Esophagus (tissue), 2 donors: ENCODE measurements around the gene RHPN2. TPM values are rescaled to one million over a fixed set of nuclear protein-coding genes. Genes with fewer than 3 reads are reported as not detected.
"Not testable (repeated sequence)": the region's sequence is repeated elsewhere in the genome, so short reads cannot be mapped to it uniquely, and the experiment has no call there.

Experiments used
- H3K27ac ChIP-seq, 2 donors: one replicate each; pipeline ENCODE4 v1.5.1; 2013; ENCODE audit warnings: low read depth in 2 of 2, mild to moderate bottlenecking in 2 of 2, inconsistent platforms in 1 of 2, low read length in 1 of 2, moderate library complexity in 1 of 2
- H3K27me3 ChIP-seq, 2 donors: one replicate each; pipeline ENCODE4 v1.6.1; 2013; ENCODE audit warnings: low read length in 2 of 2, control low read depth in 1 of 2, mild to moderate bottlenecking in 1 of 2; ENCODE audit not compliant: insufficient read depth in 2 of 2, control insufficient read depth in 1 of 2
- H3K36me3 ChIP-seq, 2 donors: one replicate each; pipeline ENCODE4 v1.6.1; 2013; ENCODE audit warnings: low read length in 1 of 2; ENCODE audit not compliant: control insufficient read depth in 2 of 2, insufficient read depth in 2 of 2
- H3K4me1 ChIP-seq, 2 donors: one replicate each; pipeline ENCODE4 v1.6.1; 2013; ENCODE audit warnings: low read length in 1 of 2; ENCODE audit not compliant: control insufficient read depth in 2 of 2, insufficient read depth in 2 of 2
- H3K4me3 ChIP-seq, 2 donors: one replicate each; pipeline ENCODE4 v1.5.1; 2013; ENCODE audit warnings: low read length in 2 of 2, mild to moderate bottlenecking in 2 of 2, low read depth in 1 of 2, moderate library complexity in 1 of 2
- H3K9me3 ChIP-seq, 2 donors: one replicate each; pipeline ENCODE4 v1.6.1; 2013; ENCODE audit warnings: mild to moderate bottlenecking in 2 of 2, low read depth in 1 of 2, low read length in 1 of 2, moderate library complexity in 1 of 2; ENCODE audit not compliant: control insufficient read depth in 2 of 2, insufficient read depth in 1 of 2
- WGBS, 2 donors: extraction: QIAGEN DNeasy Blood & Tissue Kit; methylation state at CpG; one replicate each; pipeline ENCODE4 v1.1.7; 2013; 5-methylcytosine and 5-hydroxymethylcytosine counted together
- polyA plus RNA-seq, 2 donors: library from polyadenylated mRNA; stranded (reverse); fragments of 200-250 nt; gene quantifications; one replicate each; pipeline ENCODE4 v1.2.3, GENCODE V29; 2013
- donor health status: healthy with polysubstance abuse.
- donor health status: Bipolar disorder and iron deficiency.

Gene RHPN2
- polyA plus RNA-seq, 2 donors = 0.26 to 0.76 TPM

DNA sequence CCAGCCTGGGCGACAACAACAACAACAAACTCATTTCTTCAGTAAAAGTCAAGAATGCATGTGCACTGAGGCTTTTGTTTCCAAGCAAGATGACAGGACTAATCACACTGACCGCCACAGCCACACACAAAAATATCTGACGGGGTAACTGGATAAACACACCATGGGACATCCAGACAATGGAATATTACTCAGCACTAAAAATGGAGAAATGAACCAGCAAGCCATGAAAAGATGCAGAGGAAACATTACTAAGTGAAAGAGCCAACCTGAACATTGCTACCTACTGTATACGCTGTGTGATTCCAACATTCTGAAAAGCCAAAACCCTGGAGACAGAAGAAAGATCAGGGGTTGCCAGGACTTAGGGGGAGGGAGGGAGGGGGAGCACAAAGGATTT is 56.0 kb downstream of the RHPN2 start:
- WGBS, 2 donors = 90 to 95% methylated on average over 4 of the region's 4 CpGs
- no peaks in the 10 kb centered on the region for H3K9me3 ChIP-seq
- H3K36me3 ChIP-seq = no peaks in the 10 kb centered on the region
- H3K4me1 ChIP-seq = no peaks in the 10 kb centered on the region
- H3K27ac ChIP-seq = no peak overlapping the region
- H3K27me3 ChIP-seq = no peaks in the 10 kb centered on the region
- no peak overlapping the region for H3K4me3 ChIP-seq

GRCh38 chr19:33005440-33005839 is 59.2 kb downstream of the RHPN2 start:
- Histone ChIP-seq H3K4me3 (no peak overlapping the region), H3K27ac (no peak overlapping the region), H3K4me1 (no peaks in the 10 kb centered on the region), H3K27me3 (no peaks in the 10 kb centered on the region), H3K36me3 (no peaks in the 10 kb centered on the region), H3K9me3 (no peaks in the 10 kb centered on the region)
- WGBS, 2 donors = 47 to 63% methylated on average over 5 of the region's 5 CpGs

- H3K9me3 ChIP-seq, H3K27me3 ChIP-seq, H3K4me1 ChIP-seq, H3K4me3 ChIP-seq, H3K36me3 ChIP-seq, H3K27ac ChIP-seq: not testable (repeated sequence)
- 77 to 80% methylated on average over 6 of the region's 6 CpGs for WGBS, 2 donors
Observed at GRCh38 chr19:33003424-33004024, 61.2 kb downstream of the RHPN2 start.

DNA sequence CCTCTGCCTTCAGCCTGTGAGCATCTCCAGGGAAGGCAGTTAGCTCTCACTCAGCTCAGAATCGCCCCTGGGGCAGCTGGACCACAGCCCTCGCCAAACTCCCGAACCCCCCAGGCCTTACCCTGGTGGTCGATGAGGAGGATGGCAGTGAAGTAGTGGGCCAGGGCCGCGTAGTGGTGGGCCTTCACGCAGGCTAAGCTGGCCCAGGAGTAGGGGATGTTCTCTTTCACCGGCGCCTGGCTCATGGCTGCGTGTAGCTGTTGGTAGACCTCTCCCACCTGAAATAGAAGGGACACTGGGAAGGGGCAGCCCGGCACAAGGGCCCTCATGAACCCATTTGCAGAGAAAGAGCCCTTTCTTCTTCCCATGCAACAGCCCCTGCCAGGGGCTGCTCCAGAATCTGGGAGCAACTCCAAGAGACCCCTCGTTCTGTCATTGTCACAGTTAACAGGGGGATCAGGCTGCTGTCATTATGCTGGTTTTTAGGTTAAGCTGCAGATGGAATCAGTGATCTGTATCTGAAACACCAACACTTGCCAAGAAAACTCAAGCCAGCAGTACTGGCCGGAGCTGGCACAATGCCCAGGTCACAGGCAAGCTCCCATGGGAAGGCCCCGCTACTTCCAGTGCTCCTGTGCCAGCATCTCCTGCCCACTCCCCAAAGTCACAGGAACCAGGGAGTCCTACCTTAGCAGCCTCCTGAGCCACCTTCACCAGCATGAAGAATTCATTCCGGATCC is 62.4 kb downstream of the RHPN2 start:
- not testable (repeated sequence) for H3K27ac ChIP-seq, H3K4me1 ChIP-seq, H3K27me3 ChIP-seq, H3K9me3 ChIP-seq, H3K36me3 ChIP-seq, H3K4me3 ChIP-seq
- WGBS, 2 donors = 82 to 83% methylated on average over 15 of the region's 15 CpGs

GRCh38 chr19:33000910-33001309 is 63.8 kb downstream of the RHPN2 start:
- 89 to 94% methylated on average over 4 of the region's 4 CpGs for WGBS, 2 donors
- Histone ChIP-seq H3K9me3 (no peaks in the 10 kb centered on the region), H3K27ac (no peak overlapping the region), H3K27me3 (no peaks in the 10 kb centered on the region), H3K4me1 (no peaks in the 10 kb centered on the region), H3K4me3 (no peak overlapping the region), H3K36me3 (no peaks in the 10 kb centered on the region)

- Histone ChIP-seq H3K27ac (no peak overlapping the region), H3K9me3 (no peaks in the 10 kb centered on the region), H3K4me3 (no peak overlapping the region), H3K4me1 (no peaks in the 10 kb centered on the region), H3K27me3 (no peaks in the 10 kb centered on the region), H3K36me3 (no peaks in the 10 kb centered on the region)
- 80 to 87% methylated on average over 8 of the region's 8 CpGs for WGBS, 2 donors
Observed at GRCh38 chr19:33000510-33000909, 64.2 kb downstream of the RHPN2 start.

DNA sequence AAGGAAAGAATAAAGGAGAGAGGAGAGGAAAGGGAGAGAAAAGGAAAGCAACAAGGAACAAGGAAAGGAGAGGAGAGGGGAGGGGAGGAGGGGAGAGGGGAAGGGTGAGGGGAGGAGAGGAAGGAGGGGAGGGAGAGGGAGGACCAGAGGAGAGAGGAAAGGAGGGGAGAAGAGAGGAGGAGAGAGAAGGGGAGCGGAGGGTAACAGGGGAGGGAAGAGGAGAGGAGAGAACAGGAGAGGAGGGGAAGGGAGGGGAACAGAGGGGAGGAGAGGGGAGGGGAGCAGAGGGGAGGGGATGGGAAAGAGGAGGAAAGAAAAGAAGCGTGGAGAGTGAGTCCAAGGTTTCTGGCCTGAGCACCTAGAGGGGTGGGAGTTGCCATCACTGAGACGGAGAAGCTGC is 66.0 kb downstream of the RHPN2 start:
- Histone ChIP-seq H3K27ac (no peak overlapping the region), H3K4me3 (no peak overlapping the region), H3K36me3 (no peaks in the 10 kb centered on the region), H3K9me3 (no peaks in the 10 kb centered on the region), H3K27me3 (no peaks in the 10 kb centered on the region), H3K4me1 (no peaks in the 10 kb centered on the region)
- 84 to 91% methylated on average over 3 of the region's 3 CpGs for WGBS, 2 donors

DNA sequence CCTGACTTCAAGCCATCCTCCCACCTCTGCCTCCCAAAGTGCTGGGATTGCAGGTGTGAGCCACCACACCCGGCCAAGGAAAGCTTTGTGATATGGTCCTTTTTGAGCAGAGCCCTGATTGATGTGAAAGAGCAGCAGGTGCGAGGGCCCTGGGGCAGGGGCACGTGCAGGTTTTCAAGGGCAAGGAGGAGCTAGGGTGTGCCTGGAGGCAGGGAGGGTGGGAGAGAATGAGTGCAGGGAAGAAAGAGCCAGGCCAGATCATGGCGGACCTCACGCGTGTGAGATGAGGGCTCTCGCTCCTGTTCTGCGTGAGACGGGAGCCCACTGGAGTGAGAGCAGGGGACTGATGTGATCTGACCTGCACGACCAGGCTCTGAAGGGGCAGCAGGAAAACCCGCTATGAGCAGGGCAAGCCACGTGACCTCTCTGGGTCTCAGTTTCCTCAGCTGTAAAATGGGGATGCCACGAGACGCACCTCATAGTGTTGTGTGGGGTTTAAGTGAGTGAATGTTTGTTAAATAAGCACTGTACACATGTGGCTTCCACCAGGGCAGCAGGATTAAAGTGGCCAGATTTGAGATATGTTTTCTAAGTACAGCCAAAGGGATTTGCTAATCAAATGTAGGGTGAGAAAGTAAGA is 66.9 kb downstream of the RHPN2 start:
- Histone ChIP-seq H3K4me3 (no peak overlapping the region), H3K9me3 (no peaks in the 10 kb centered on the region), H3K4me1 (no peaks in the 10 kb centered on the region), H3K36me3 (no peaks in the 10 kb centered on the region), H3K27me3 (no peaks in the 10 kb centered on the region), H3K27ac (no peak overlapping the region)
- WGBS, 2 donors = 89 to 91% methylated on average over 14 of the region's 14 CpGs

GRCh38 chr19:32997061-32997464 is 67.6 kb downstream of the RHPN2 start:
- not testable (repeated sequence) for H3K4me3 ChIP-seq, H3K4me1 ChIP-seq, H3K36me3 ChIP-seq, H3K27me3 ChIP-seq, H3K27ac ChIP-seq, H3K9me3 ChIP-seq
- 66 to 69% methylated on average over 7 of the region's 7 CpGs for WGBS, 2 donors

DNA sequence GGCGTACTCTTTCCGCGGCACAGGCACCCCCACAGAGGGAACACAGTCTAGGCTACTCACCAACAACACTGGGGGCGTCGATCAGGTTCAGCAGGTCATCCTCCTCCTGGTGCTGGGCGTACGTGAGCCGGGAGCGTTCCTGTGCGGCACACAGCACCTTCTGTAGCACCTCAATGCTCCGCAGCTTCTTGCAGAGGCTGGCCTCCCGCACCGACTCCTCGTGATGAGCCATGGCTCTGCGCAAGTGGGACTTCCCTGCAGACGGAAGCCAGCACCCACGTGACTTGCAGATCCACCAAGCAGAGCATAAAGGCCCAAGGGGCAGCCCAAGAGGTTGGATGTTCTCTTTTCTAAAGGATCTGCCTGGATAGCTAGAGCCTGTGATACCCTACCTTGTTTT is 68.7 kb downstream of the RHPN2 start:
- H3K4me1 ChIP-seq, H3K27ac ChIP-seq, H3K36me3 ChIP-seq, H3K4me3 ChIP-seq, H3K9me3 ChIP-seq, H3K27me3 ChIP-seq: not testable (repeated sequence)
- WGBS, 2 donors = 89 to 90% methylated on average over 17 of the region's 17 CpGs
